NOMO-1 (cell line): ENCODE measurements around the gene FIS1.
A peak's percentile ranks its signal among the peaks of the same experiment; 100 is the strongest.
"Not testable (repeated sequence)": the region's sequence is repeated elsewhere in the genome, so short reads cannot be mapped to it uniquely, and the experiment has no call there.

Source experiments
- DNase-seq, 2 experiments: peaks; one replicate each; lab custom pipeline; 2025; ENCODE audit not compliant: unreplicated experiment in 2 of 2; lab: John Stamatoyannopoulos, UW

FIS1 gene

GRCh38 chr7:101244375-101245146 is at the start of gene FIS1:
FIS1 (minus strand) TSS chr7:101245081; CDS start chr7:101245004, 77 bp downstream.
- DNase-seq, result peak; percentile 98 to 99

GRCh38 chr7:101294039-101294831 is 49.4 kb upstream of the FIS1 start:
- no peak for DNase-seq

GRCh38 chr7:101293069-101294021 is 48.5 kb upstream of the FIS1 start:
- not testable (repeated sequence) for DNase-seq

- DNase-seq, result not testable (repeated sequence)
These were observed 47.7 kb upstream of the FIS1 start for GRCh38 chr7:101292566-101292965.

- DNase-seq, result peak in 1 of 2 experiments; percentile 35
These were observed 45.5 kb upstream of the FIS1 start for GRCh38 chr7:101290186-101291037.

GRCh38 chr7:101289687-101290086 is 44.8 kb upstream of the FIS1 start:
- DNase-seq, result not testable (repeated sequence)

- DNase-seq, result no peak
These were observed 43.6 kb upstream of the FIS1 start for GRCh38 chr7:101288439-101288838.

- DNase-seq, result peak in 1 of 2 experiments; percentile 8
These were observed 42.2 kb upstream of the FIS1 start for GRCh38 chr7:101287032-101287431.

- not testable (repeated sequence) for DNase-seq
These were observed 41.0 kb upstream of the FIS1 start for GRCh38 chr7:101285880-101286279.

DNA sequence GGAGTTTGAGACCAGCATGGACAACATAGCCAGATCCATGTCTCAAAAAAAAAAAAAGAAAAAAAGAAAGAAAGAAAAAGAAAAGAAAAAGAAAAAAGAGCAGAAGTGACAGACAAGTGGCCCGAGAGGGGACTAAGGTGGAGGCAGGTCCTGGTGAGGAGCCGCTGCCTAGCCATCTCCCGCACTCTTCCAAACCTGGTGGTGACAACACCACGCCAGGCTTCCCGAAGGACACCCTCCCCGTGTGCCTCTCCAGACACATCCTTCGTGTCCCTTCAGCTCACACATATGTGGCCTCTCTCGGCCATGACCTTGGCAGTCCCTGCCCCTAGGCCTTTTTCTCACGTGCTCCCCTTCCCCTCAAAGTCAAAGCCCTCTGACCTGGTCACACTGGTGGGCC is 40.3 kb upstream of the FIS1 start:
- DNase-seq, result no peak

- DNase-seq, result not testable (repeated sequence)
These were observed 36.0 kb upstream of the FIS1 start for GRCh38 chr7:101280912-101281311.

GRCh38 chr7:101278461-101279292 is 33.8 kb upstream of the FIS1 start:
- no peak for DNase-seq

DNA sequence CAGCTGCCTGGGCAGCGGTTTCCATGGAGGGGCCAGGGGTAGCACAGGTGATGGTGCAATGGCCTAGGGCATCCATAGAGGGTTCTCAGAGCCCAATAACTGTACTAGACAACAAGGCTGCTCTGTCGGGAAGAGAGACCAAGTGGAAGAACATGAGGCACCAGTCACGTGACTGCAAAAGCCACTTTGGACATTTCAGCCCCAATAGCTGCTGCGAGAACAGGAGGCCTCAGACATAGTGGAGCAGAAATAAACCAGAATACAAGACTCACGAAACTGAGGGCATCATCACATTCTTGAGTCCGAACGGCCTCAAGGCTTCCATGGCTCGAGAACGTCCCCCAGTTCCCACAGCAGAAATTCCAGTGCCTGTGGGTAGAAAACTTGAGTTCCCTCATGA is 32.3 kb upstream of the FIS1 start:
- DNase-seq, result no peak

- DNase-seq, result no peak
These were observed 28.3 kb upstream of the FIS1 start for GRCh38 chr7:101273206-101273605.

DNA sequence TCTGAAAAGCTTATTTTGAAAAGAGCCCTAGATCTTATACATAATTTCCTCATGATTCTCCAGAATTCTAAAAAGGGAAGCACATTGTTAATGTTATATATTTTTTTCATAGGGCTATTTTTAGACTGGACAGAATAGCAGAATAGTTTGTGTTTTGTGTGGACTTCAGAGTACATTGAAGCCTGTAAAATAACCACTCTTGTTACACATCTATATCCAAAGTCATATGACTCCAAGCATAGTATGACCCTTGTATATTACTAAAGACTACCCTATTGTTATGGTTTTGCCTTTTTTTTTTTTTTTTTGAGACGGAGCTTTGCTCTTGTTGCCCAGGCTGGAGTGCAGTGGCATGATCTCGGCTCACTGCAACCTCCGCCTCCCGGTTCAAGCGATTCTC is 26.1 kb upstream of the FIS1 start:
- peak in 1 of 2 experiments; percentile 34 for DNase-seq

DNA sequence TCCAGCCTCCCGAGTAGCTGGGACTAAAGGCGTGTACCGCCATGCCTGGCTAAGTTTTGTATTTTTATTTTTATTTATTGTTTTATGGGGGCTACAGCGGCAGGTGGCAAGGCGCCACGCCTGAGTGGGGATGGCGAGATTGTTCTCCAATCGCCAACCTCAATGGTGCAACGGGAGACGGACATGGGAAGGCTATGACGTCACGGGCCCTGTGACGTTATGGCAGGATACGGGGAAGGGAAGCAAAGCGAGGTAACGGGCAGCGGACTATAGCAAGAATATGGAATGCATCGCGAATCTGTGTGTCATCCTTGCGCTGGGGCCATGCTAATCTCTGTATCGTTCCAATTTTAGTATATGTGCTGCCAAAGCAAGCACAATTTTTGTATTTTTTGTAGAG is 24.8 kb upstream of the FIS1 start:
- DNase-seq, result no peak

DNA sequence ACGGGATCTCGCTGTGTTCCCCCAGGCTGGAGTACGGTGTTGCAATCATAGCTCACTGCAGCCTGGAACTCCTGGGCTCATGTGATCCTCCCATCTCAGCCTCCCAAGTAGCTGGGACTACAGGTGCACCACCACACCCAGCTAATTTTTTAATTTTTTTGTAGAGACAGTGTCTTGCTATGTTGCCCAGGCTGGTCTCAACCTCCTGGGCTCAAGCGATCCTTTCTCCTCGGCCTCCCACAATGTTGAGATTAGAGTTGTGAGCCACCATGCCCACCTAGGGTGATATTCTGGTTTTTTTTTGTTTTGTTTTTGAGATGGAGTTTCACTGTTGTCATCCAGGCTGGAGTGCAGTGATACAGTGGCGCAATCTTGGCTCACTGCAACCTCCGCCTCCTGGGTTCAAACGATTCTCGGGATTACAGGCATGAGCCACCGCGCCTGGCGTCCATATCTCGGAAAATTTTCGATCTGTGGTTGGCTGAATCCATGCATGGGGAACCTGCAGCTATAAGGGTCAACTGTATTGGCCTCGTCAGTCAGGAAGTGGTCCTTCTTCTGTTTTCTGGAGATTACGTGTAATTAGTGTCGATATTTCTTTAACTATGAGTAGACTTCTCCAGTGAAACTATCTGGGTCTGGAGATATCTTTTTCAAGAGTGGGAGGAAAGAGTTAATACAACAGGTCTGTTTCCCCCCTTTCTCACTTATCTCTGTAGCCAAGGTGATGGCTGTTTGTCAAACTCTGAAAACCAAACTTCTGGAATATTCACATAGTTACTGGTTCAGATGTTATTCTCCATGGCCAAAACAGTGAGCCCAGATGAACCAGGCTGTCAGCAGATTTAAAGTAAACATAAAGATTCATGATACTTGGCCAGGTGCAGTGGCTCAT is 21.0 kb upstream of the FIS1 start:
- no peak for DNase-seq

DNA sequence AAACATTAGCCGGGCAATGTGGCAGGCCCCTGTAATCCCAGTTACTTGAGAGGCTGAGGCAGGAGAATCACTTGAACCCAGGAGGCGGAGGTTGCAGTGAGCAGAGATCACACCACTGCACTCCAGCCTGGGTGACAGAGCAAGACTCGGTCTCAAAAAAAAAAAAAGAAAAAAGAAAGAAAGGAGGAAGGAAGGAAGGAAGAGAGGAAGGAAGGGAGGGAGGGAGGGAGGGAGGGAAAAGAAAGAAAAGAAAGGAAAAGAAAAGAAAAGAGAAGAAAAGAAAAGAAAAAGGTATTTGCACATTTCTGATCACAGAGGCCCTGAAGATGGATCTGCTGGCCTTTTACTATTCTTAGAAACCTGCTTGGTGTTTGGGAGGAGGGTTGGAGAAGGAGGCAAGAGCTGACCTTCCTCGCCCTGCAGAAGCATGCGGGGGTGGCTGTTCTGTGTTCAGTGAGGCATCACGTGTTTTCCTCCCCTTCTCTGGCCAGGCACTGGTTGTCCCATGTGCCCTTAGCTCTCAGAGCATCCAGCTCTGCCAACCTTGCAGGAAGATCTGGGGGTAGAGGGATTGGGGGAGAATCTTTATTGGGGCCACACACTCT is 19.3 kb upstream of the FIS1 start:
- not testable (repeated sequence) for DNase-seq
